Endothelial cell of hepatic sinusoid (primary cell): ENCODE measurements around the gene PROM1.

Experiments used
- in situ Hi-C: cut with HindIII; loops from 2 replicates; pipeline ENCODE4 v1.10.0; 2017; ENCODE audit warnings: low sequenced_read_pairs

Gene PROM1

GRCh38 chr4:15918484-15919129 is 165.2 kb downstream of the PROM1 start:
- in situ Hi-C loops, result no loop called here
